Neutrophil (primary cell): ENCODE measurements around the gene ATAD3C.
"Not testable (repeated sequence)": the region's sequence is repeated elsewhere in the genome, so short reads cannot be mapped to it uniquely, and the experiment has no call there.

Source experiments
- H3K27ac ChIP-seq: fragments of 200-600 bp; sonication (generic); 2 replicates; pipeline ENCODE4 v1.5.1; 2016; ENCODE audit warnings: mild to moderate bottlenecking, moderate library complexity
- H3K27me3 ChIP-seq: fragments of 200-600 bp; sonication (generic); 2 replicates; pipeline ENCODE4 v1.6.0; 2016; ENCODE audit warnings: mild to moderate bottlenecking
- H3K36me3 ChIP-seq: fragments of 200-600 bp; sonication (generic); 2 replicates; pipeline ENCODE4 v1.5.1; 2017
- H3K4me1 ChIP-seq, 2 experiments: fragments of 200-600 bp in 1 of 2; sonication (generic) in 1 of 2; 1 replicate in 1 of 2; 2 replicates in 1 of 2; pipeline versions ENCODE4 v1.5.1 to v1.6.1; 2013 to 2016; ENCODE audit warnings: low read depth in 1 of 2, low read length in 1 of 2, mild to moderate bottlenecking in 1 of 2, moderate library complexity in 1 of 2; ENCODE audit not compliant: control insufficient read depth in 1 of 2, insufficient read depth in 1 of 2
- H3K4me3 ChIP-seq, 2 experiments: fragments of 200-600 bp in 1 of 2; sonication (generic) in 1 of 2; 1 replicate in 1 of 2; 2 replicates in 1 of 2; pipeline ENCODE4 v1.5.1; 2013 to 2016; ENCODE audit warnings: low read depth in 1 of 2, low read length in 1 of 2, mild to moderate bottlenecking in 1 of 2, moderate library complexity in 1 of 2
- H3K9me3 ChIP-seq: fragments of 200-600 bp; sonication (generic); 2 replicates; pipeline ENCODE4 v1.5.1; 2016
- TF ChIP-seq, protein P1 (sequence below): fragments of 200-600 bp; sonication (generic); IDR thresholded peaks from 2 replicates; pipeline ENCODE4 v1.5.1; 2016; ENCODE audit warnings: antibody characterized with exemption

Gene ATAD3C

DNA sequence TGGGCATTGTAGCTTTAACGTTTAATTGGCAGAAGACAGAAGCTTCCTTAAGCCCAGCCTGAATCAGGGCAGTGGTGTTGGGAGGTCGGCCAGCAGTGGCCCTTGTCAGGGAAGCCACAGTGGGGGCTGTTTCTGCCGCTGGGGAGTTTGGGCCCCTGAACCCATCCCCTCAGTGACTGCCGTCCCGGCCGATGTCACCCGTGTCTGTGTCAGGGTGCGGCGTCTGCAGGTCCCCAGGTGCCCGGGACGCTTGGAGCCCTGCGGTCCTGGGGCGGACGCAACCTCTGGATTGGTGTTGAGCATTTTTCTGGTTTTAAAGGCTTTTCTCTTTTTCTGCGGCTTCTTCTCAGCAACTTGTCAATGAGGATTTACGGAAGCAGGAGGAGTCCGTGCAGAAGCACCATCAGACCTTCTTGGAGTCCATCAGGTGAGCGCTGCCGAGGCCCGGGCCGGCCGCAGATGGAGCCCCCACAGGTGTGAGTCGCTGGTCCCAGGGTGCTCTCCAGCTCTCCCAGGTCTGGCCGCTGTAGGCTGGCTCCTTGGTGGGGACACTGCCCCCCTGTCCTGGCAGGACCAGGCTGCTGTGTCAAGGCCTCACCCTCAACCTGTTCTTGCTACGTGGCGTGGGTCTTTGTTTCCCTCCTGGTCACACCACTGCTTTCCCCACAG is 2.3 kb downstream of the ATAD3C start:
- H3K27ac ChIP-seq = no peak overlapping the region
- TF ChIP-seq, protein P1, sequence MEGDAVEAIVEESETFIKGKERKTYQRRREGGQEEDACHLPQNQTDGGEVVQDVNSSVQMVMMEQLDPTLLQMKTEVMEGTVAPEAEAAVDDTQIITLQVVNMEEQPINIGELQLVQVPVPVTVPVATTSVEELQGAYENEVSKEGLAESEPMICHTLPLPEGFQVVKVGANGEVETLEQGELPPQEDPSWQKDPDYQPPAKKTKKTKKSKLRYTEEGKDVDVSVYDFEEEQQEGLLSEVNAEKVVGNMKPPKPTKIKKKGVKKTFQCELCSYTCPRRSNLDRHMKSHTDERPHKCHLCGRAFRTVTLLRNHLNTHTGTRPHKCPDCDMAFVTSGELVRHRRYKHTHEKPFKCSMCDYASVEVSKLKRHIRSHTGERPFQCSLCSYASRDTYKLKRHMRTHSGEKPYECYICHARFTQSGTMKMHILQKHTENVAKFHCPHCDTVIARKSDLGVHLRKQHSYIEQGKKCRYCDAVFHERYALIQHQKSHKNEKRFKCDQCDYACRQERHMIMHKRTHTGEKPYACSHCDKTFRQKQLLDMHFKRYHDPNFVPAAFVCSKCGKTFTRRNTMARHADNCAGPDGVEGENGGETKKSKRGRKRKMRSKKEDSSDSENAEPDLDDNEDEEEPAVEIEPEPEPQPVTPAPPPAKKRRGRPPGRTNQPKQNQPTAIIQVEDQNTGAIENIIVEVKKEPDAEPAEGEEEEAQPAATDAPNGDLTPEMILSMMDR = no peak
- H3K27me3 ChIP-seq = no peaks in the 10 kb centered on the region
- H3K4me1 ChIP-seq = no peaks in the 10 kb centered on the region
- no peak overlapping the region for H3K4me3 ChIP-seq
- H3K36me3 ChIP-seq = no peaks in the 10 kb centered on the region
- H3K9me3 ChIP-seq = no peaks in the 10 kb centered on the region

DNA sequence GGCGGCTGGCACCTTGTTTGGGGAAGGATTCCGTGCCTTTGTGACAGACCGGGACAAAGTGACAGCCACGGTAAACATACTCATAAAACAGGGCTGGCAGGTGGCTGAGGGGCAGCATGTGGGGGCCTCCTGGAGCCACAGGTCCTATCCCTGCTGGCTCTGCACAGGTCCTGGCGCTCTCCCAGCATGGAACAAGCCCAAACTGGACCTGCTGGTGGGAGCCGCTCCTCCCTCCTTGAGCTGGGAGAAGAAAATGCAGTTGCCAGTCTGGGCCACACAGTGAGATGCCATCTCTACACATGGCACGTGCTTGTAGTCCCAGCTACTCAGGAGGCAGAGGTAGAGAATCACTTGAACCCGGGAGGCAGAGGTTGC is 2.9 kb downstream of the ATAD3C start:
- not testable (repeated sequence) for H3K27me3 ChIP-seq, H3K4me1 ChIP-seq, H3K9me3 ChIP-seq, H3K4me3 ChIP-seq, H3K36me3 ChIP-seq, H3K27ac ChIP-seq

DNA sequence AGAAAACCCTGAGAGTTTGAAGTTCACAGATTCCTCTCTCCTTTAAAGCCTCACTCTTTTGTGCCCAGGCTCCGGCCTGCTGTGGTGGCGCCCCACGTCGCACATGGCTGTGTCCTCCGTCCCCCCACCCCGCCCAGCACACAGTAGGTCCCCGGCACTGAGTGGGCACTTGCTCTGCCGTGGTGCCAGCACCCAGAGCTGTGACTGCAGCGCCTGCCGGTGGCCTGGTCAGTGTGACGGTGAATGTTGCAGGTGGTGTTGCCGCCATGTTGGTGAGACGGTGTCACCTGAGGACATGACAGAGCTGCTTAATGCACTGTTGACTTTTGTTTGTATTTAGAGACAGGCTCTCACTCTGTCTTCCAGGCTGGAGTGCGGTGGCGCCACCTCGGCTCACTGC is 3.4 kb downstream of the ATAD3C start:
- TF ChIP-seq, protein P1 = no peak
- Histone ChIP-seq H3K4me3 (no peak overlapping the region), H3K27ac (no peak overlapping the region), H3K4me1 (no peaks in the 10 kb centered on the region), H3K9me3 (no peaks in the 10 kb centered on the region), H3K27me3 (no peaks in the 10 kb centered on the region), H3K36me3 (no peaks in the 10 kb centered on the region)

DNA sequence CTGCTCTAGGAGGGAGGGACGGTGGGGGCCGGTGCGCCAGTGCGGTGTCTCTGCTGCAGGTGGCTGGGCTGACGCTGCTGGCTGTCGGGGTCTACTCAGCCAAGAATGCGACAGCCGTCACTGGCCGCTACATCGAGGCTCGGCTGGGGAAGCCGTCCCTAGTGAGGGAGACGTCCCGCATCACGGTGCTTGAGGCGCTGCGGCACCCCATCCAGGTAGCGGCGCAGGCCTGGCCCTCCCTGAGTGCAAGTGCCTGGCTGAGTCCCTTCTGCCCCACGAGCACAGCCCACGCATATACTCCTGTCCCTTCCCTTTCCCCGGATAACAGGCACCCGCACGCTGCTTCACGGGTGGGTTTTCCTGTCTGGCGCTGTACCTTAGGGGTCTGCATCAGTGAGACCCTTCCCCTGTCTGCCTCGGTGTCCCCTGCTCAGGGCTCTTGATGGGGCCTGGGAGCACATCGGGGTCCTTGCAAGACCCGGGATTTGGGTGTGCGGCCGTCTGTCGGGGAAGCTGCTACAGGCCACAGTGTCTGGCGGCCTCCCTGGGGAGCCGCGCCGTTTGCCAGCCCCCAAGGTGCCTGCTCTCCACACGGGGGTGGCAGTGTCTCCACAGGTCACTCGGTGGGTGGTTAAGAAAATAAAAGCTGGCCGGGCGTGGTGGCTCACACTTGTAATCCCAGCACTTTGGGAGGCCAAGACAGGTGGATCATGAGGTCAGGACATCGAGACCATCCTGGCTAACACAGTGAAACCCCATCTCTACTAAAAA is 5.0 kb downstream of the ATAD3C start:
- not testable (repeated sequence) for H3K4me1 ChIP-seq, H3K27me3 ChIP-seq, H3K27ac ChIP-seq, H3K4me3 ChIP-seq, H3K9me3 ChIP-seq, H3K36me3 ChIP-seq

DNA sequence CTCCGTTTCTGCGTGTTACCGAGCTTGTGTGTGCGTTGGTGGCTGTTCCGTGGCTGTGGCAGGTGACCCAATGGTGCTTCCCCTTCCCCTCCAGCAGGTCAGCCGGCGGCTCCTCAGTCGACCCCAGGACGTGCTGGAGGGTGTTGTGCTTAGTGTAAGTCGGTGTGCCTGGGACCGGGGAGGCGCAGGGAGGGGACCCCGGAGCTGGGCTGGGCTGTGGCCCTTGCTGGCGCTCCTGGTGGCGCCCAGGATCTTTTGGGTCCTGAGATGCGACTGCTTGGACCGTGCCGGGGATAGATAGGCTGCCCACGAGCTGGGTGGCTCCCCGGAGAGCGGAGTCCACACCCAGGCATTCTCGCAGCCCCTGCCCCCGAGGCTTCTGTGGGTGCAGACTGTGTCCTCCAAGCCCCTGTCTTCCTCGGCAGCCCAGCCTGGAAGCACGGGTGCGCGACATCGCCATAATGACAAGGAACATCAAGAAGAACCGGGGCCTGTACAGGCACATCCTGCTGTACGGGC is 5.9 kb downstream of the ATAD3C start:
- no peaks in the 10 kb centered on the region for H3K9me3 ChIP-seq
- H3K27ac ChIP-seq = no peak overlapping the region

DNA sequence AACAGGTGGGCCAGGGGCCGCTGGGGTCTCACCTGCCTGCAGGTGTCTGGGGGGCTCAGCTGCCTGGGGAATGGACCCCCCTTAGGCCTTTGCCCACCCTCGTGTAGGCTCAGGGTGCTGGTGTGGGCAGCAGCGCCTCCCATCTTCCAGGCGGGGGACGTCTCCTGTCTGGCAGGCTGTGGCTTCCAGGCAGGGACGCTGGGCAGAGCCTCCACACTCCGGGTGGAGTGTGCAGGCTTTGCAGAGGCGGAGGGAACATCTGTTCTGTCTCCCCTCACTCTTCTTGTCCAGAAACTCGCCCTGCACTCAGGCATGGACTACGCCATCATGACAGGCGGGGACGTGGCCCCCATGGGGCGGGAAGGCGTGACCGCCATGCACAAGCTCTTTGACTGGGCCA is 6.4 kb downstream of the ATAD3C start:
- not testable (repeated sequence) for H3K9me3 ChIP-seq, H3K4me1 ChIP-seq, H3K36me3 ChIP-seq, H3K4me3 ChIP-seq, H3K27ac ChIP-seq
- peaks cover 13% of the 10 kb centered on the region for H3K27me3 ChIP-seq

More for the DNA sequence above, 5.9 kb downstream of the ATAD3C start:
- H3K4me1 ChIP-seq = no peaks in the 10 kb centered on the region
- H3K27me3 ChIP-seq = peaks cover 7% of the 10 kb centered on the region
- no peak overlapping the region for H3K4me3 ChIP-seq
- no peaks in the 10 kb centered on the region for H3K36me3 ChIP-seq
- TF ChIP-seq, protein P1 = no peak

DNA sequence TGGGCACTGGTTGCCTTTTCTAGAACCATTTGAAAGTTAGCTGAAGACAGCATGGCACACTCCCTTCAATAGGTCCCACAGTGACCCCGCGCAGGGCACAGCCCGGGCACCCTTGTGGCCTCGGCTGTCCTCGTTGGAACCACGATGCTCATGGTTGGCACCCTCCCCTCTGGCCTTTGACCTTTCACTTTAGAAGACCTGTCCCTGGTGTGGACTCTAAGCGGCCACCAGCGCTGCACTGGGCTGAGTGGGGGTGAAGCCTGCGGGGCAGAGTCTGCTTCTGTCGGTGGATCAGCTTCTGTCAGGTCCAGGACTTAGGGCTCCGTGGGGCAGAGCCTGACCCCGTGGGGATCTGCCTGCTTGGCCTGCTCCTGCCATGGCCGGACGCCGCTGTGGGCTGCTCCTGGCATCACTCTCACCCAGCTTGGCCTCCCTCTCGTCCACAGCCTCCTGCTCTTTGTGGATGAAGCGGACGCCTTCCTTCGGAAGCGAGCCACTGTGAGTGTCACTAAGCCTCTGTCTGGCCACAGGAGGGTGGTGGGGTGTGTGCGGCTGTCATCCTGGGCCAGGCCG is 7.3 kb downstream of the ATAD3C start:
- H3K27ac ChIP-seq, H3K4me3 ChIP-seq, H3K9me3 ChIP-seq, H3K36me3 ChIP-seq, H3K4me1 ChIP-seq: not testable (repeated sequence)
- peaks cover 21% of the 10 kb centered on the region for H3K27me3 ChIP-seq

DNA sequence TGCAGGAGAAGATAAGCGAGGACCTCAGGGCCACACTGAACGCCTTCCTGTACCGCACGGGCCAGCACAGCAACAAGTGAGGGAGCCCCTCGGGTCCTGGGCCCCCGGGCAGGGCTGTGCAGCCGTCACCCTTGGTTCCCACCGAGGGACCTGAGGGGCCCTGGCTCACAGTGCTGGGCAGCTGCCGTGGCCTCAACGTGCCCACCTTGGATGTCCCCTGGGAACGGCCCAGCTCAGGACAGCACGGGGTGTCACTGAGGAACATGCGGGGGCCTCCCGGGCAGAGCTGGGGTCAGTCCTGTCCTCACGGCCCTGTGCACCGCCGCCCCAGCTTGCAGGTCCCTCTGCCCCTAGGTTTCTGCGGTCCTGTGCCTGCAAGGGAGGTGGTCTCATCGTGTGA is 9.7 kb downstream of the ATAD3C start:
- not testable (repeated sequence) for H3K36me3 ChIP-seq, H3K27ac ChIP-seq, H3K9me3 ChIP-seq

DNA sequence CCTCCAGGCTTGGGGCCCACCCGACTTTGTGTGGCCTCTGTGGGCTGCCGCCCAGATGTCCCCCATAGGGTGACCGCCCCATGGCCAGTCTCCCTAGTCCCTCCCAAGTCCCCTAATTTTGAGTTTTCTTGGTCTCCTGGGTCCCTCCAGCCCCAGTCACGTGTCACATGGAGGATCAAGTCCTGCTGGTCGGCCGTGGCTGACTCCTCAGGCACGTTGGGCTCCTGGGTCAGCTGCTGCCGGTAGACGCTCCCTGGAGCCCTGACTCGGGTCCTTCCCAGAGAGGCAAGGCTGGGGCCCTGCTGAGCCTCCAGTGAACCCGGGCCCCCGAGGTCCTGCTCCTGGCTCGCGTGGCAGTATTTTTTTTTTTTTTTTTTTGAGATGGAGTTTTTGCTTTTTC is 10.2 kb downstream of the ATAD3C start:
- H3K9me3 ChIP-seq, H3K36me3 ChIP-seq, H3K27ac ChIP-seq, H3K4me1 ChIP-seq, H3K4me3 ChIP-seq: not testable (repeated sequence)
- peaks cover 22% of the 10 kb centered on the region for H3K27me3 ChIP-seq

More for the DNA sequence above, 9.7 kb downstream of the ATAD3C start:
- not testable (repeated sequence) for H3K4me1 ChIP-seq, H3K4me3 ChIP-seq
- H3K27me3 ChIP-seq = peaks cover 22% of the 10 kb centered on the region
